Heart left ventricle (tissue), 13 donors: ENCODE data around the gene TMEM40.

Experiments used
- CTCF ChIP-seq, 12 donors: fragments of 200-600 bp; sonication (generic) in 4 of 12; IDR thresholded peaks; one replicate each; pipeline versions ENCODE4 v1.5.0 to v1.8.0; 2018 to 2022; ENCODE audit warnings: antibody characterized with exemption in 12 of 12, mild to moderate bottlenecking in 5 of 12
- POLR2A ChIP-seq, 2 donors: fragments of 450-650 bp; IDR thresholded peaks; one replicate each; pipeline ENCODE4 v1.6.1; 2017; ENCODE audit warnings: antibody characterized with exemption in 2 of 2, mild to moderate bottlenecking in 2 of 2, moderate library complexity in 2 of 2
- donor health status: ischemic (EF 13 %, LVEDD 7.1; RV severe dilation, severe dysfunction).
- donor health status: DM: no; HTN: yes; CAD: no.
- donor health status: DM: no; HTN: no; CAD: no.
- donor health status: ischemic (EF 25% LVEDD 6.9; RV normal size, moderate dysfunction).
- donor health status: ischemic (EF 25% LVEDD 5.7; RV mildly dilated, moderate dysfunction).
- donor health status: ischemic (EF 35%, LVEDD 5.7; RV mildly dilated, moderate dysfunction).
- donor health status: nonischemic (EF 11% LVEDD 7.7; RV severe dilation, severe dysfunction).
- donor health status: DM: yes; HTN: yes; CAD: no.
- donor health status: PGD.
- donor health status: ischemic (EF 29% LVEDD 5.4; RV normal size, mild dysfunction).
- donor health status: nonischemic (EF 23%, LVEDD 6.1; RV moderate dilation, normal function).

- TF ChIP-seq CTCF (IDR thresholded peaks at IDR 0.05): no peak
- TF ChIP-seq POLR2A (IDR thresholded peaks at IDR 0.05): no peak
Observed at GRCh38 chr3:12730506-12731242, 28.4 kb downstream of the TMEM40 start.
